ENCODE results near the gene EHBP1. TPM values are rescaled to one million over a fixed set of nuclear protein-coding genes. Genes with fewer than 3 reads are reported as not detected.

The EHBP1 gene
- polyA plus RNA-seq (2013, experiment 1 of 2) = 34.0 TPM
- polyA plus RNA-seq (2013, experiment 2 of 2) = 33.8 TPM

- Histone ChIP-seq H2BK15ac (ENCODE audit: low read length) (peak within 1 kb of the TSS; percentile 88), H2BK120ac (ENCODE audit: low read depth, low read length) (no peak within 1 kb of the TSS), H4K91ac (ENCODE audit: low read depth, low read length, poor library complexity) (no peak within 1 kb of the TSS), H3K9ac (ENCODE audit: low read depth, low read length, poor library complexity) (peak within 1 kb of the TSS; percentile 98), H3K4me2 (ENCODE audit: insufficient read depth, low read length, poor library complexity, severe bottlenecking) (peak within 1 kb of the TSS; percentile 73), H3K27ac (replicated peaks; ENCODE audit: low read length) (peak within 1 kb of the TSS; percentile 81), H3K14ac (ENCODE audit: low read length) (peak within 1 kb of the TSS; percentile 66), H2AK5ac (ENCODE audit: low read depth, low read length) (peak within 1 kb of the TSS; percentile 68), H2BK12ac (ENCODE audit: low read length) (peak within 1 kb of the TSS; percentile 53), H3K36me3 (replicated peaks in 1 of 2; ENCODE audit: control insufficient read depth in 2 of 2, insufficient read depth in 2 of 2, low read length in 2 of 2) (peaks cover 2 to 32% of the 10 kb centered on the region in 2 donors), H3K4ac (ENCODE audit: low read length) (peak within 1 kb of the TSS; percentile 47), H2AFZ (ENCODE audit: low read length) (peak within 1 kb of the TSS; percentile 97), H3K4me1 (ENCODE audit: control insufficient read depth in 2 of 2, insufficient read depth in 1 of 2, low read depth in 1 of 2, low read length in 2 of 2) (peaks cover 8% of the 10 kb centered on the region in 2 donors), H3K18ac (ENCODE audit: low read length) (peak within 1 kb of the TSS; percentile 98), H3K79me1 (ENCODE audit: low read depth, low read length) (peaks cover 4% of the 10 kb centered on the region), H3K23ac (ENCODE audit: low read depth, low read length, poor library complexity) (peak within 1 kb of the TSS; percentile 95), H4K8ac (ENCODE audit: low read depth, low read length) (no peak within 1 kb of the TSS), H3K4me3 (ENCODE audit: low read length in 2 of 2) (peak within 1 kb of the TSS; percentile 93 to 95), H2BK5ac (ENCODE audit: low read length) (peak within 1 kb of the TSS; percentile 68), H3K27me3 (ENCODE audit: control insufficient read depth in 3 of 3, insufficient read depth in 3 of 3, low read depth in 1 of 3, low read length in 3 of 3) (no peaks in the 10 kb centered on the region), H3K9me3 (replicated peaks in 1 of 2; ENCODE audit: control insufficient read depth in 2 of 2, insufficient read depth in 1 of 2, low read depth in 1 of 2, low read length in 2 of 2) (peaks cover 0 to 26% of the 10 kb centered on the region in 2 donors)
- DNase-seq (ENCODE audit: low spot score) = peak; percentile 100
- no CpG with 5 or more reads among the region's 45 CpGs for WGBS, 2 donors (ENCODE audit: extremely low coverage in 2 of 2, insufficient read length in 2 of 2, insufficient replicate concordance in 1 of 2)
Observed at GRCh38 chr2:62705007-62705829, at the start of gene EHBP1. Gene EHBP1 (plus strand): TSS chr2:62705713. CDS start chr2:62707192, 1,479 bp downstream.

- Histone ChIP-seq H3K79me1 (ENCODE audit: low read depth, low read length) (no peaks in the 10 kb centered on the region), H3K27me3 (ENCODE audit: control insufficient read depth in 3 of 3, insufficient read depth in 3 of 3, low read depth in 1 of 3, low read length in 3 of 3) (no peaks in the 10 kb centered on the region), H3K9ac (ENCODE audit: low read depth, low read length, poor library complexity) (no peak overlapping the region), H2BK120ac (ENCODE audit: low read depth, low read length) (no peak overlapping the region), H3K27ac (replicated peaks; ENCODE audit: low read length) (no peak overlapping the region), H3K36me3 (replicated peaks in 1 of 2; ENCODE audit: control insufficient read depth in 2 of 2, insufficient read depth in 2 of 2, low read length in 2 of 2) (no peaks in the 10 kb centered on the region), H2BK5ac (ENCODE audit: low read length) (no peak overlapping the region), H2AFZ (ENCODE audit: low read length) (no peak overlapping the region), H4K91ac (ENCODE audit: low read depth, low read length, poor library complexity) (no peak overlapping the region), H3K4me3 (ENCODE audit: low read length in 2 of 2) (no peak overlapping the region), H3K14ac (ENCODE audit: low read length) (no peak overlapping the region), H4K8ac (ENCODE audit: low read depth, low read length) (peak overlapping the region; percentile 56), H3K18ac (ENCODE audit: low read length) (no peak overlapping the region), H2AK5ac (ENCODE audit: low read depth, low read length) (no peak overlapping the region), H3K4me2 (ENCODE audit: insufficient read depth, low read length, poor library complexity, severe bottlenecking) (no peak overlapping the region), H3K4me1 (ENCODE audit: control insufficient read depth in 2 of 2, insufficient read depth in 1 of 2, low read depth in 1 of 2, low read length in 2 of 2) (peaks cover 2 to 10% of the 10 kb centered on the region in 2 donors), H2BK12ac (ENCODE audit: low read length) (no peak overlapping the region), H2BK15ac (ENCODE audit: low read length) (no peak overlapping the region), H3K4ac (ENCODE audit: low read length) (no peak overlapping the region), H3K9me3 (replicated peaks in 1 of 2; ENCODE audit: control insufficient read depth in 2 of 2, insufficient read depth in 1 of 2, low read depth in 1 of 2, low read length in 2 of 2) (no peaks in the 10 kb centered on the region), H3K23ac (ENCODE audit: low read depth, low read length, poor library complexity) (no peak overlapping the region)
- no peak for DNase-seq (ENCODE audit: low spot score)
Observed at GRCh38 chr2:62657783-62658182, 47.7 kb upstream of the EHBP1 start.

- Histone ChIP-seq H2BK12ac (ENCODE audit: low read length) (no peak overlapping the region), H3K9ac (ENCODE audit: low read depth, low read length, poor library complexity) (no peak overlapping the region), H2BK5ac (ENCODE audit: low read length) (no peak overlapping the region), H2AK5ac (ENCODE audit: low read depth, low read length) (no peak overlapping the region), H3K4ac (ENCODE audit: low read length) (no peak overlapping the region), H4K8ac (ENCODE audit: low read depth, low read length) (no peak overlapping the region), H3K4me2 (ENCODE audit: insufficient read depth, low read length, poor library complexity, severe bottlenecking) (no peak overlapping the region), H3K4me3 (ENCODE audit: low read length in 2 of 2) (no peak overlapping the region), H3K9me3 (replicated peaks in 1 of 2; ENCODE audit: control insufficient read depth in 2 of 2, insufficient read depth in 1 of 2, low read depth in 1 of 2, low read length in 2 of 2) (no peaks in the 10 kb centered on the region), H3K36me3 (replicated peaks in 1 of 2; ENCODE audit: control insufficient read depth in 2 of 2, insufficient read depth in 2 of 2, low read length in 2 of 2) (no peaks in the 10 kb centered on the region), H2BK15ac (ENCODE audit: low read length) (no peak overlapping the region), H4K91ac (ENCODE audit: low read depth, low read length, poor library complexity) (no peak overlapping the region), H3K23ac (ENCODE audit: low read depth, low read length, poor library complexity) (no peak overlapping the region), H3K79me1 (ENCODE audit: low read depth, low read length) (no peaks in the 10 kb centered on the region), H3K14ac (ENCODE audit: low read length) (no peak overlapping the region), H3K27me3 (ENCODE audit: control insufficient read depth in 3 of 3, insufficient read depth in 3 of 3, low read depth in 1 of 3, low read length in 3 of 3) (no peaks in the 10 kb centered on the region), H2AFZ (ENCODE audit: low read length) (no peak overlapping the region), H3K27ac (replicated peaks; ENCODE audit: low read length) (no peak overlapping the region), H3K18ac (ENCODE audit: low read length) (no peak overlapping the region), H3K4me1 (ENCODE audit: control insufficient read depth in 2 of 2, insufficient read depth in 1 of 2, low read depth in 1 of 2, low read length in 2 of 2) (peaks cover 2 to 21% of the 10 kb centered on the region in 2 donors), H2BK120ac (ENCODE audit: low read depth, low read length) (no peak overlapping the region)
- no CpG with 5 or more reads among the region's 2 CpGs for WGBS, 2 donors (ENCODE audit: extremely low coverage in 2 of 2, insufficient read length in 2 of 2, insufficient replicate concordance in 1 of 2)
- no peak for DNase-seq (ENCODE audit: low spot score)
Observed at GRCh38 chr2:62658891-62659290, 46.6 kb upstream of the EHBP1 start.

- Histone ChIP-seq H4K91ac (ENCODE audit: low read depth, low read length, poor library complexity) (no peak overlapping the region), H3K4ac (ENCODE audit: low read length) (no peak overlapping the region), H3K79me1 (ENCODE audit: low read depth, low read length) (no peaks in the 10 kb centered on the region), H3K18ac (ENCODE audit: low read length) (no peak overlapping the region), H3K9me3 (replicated peaks in 1 of 2; ENCODE audit: control insufficient read depth in 2 of 2, insufficient read depth in 1 of 2, low read depth in 1 of 2, low read length in 2 of 2) (no peaks in the 10 kb centered on the region), H3K4me1 (ENCODE audit: control insufficient read depth in 2 of 2, insufficient read depth in 1 of 2, low read depth in 1 of 2, low read length in 2 of 2) (peaks cover 3 to 22% of the 10 kb centered on the region in 2 donors), H3K36me3 (replicated peaks in 1 of 2; ENCODE audit: control insufficient read depth in 2 of 2, insufficient read depth in 2 of 2, low read length in 2 of 2) (no peaks in the 10 kb centered on the region), H2BK5ac (ENCODE audit: low read length) (no peak overlapping the region), H3K27ac (replicated peaks; ENCODE audit: low read length) (no peak overlapping the region), H2BK12ac (ENCODE audit: low read length) (no peak overlapping the region), H3K4me3 (ENCODE audit: low read length in 2 of 2) (no peak overlapping the region), H2AK5ac (ENCODE audit: low read depth, low read length) (no peak overlapping the region), H2AFZ (ENCODE audit: low read length) (no peak overlapping the region), H3K23ac (ENCODE audit: low read depth, low read length, poor library complexity) (no peak overlapping the region), H2BK120ac (ENCODE audit: low read depth, low read length) (no peak overlapping the region), H3K27me3 (ENCODE audit: control insufficient read depth in 3 of 3, insufficient read depth in 3 of 3, low read depth in 1 of 3, low read length in 3 of 3) (no peaks in the 10 kb centered on the region), H4K8ac (ENCODE audit: low read depth, low read length) (no peak overlapping the region), H3K14ac (ENCODE audit: low read length) (no peak overlapping the region), H2BK15ac (ENCODE audit: low read length) (no peak overlapping the region), H3K9ac (ENCODE audit: low read depth, low read length, poor library complexity) (no peak overlapping the region), H3K4me2 (ENCODE audit: insufficient read depth, low read length, poor library complexity, severe bottlenecking) (no peak overlapping the region)
- no peak for DNase-seq (ENCODE audit: low spot score)
- WGBS, 2 donors (ENCODE audit: extremely low coverage in 2 of 2, insufficient read length in 2 of 2, insufficient replicate concordance in 1 of 2) = no CpG with 5 or more reads among the region's 2 CpGs
Observed at GRCh38 chr2:62660087-62660486, 45.4 kb upstream of the EHBP1 start.
